ENCODE data around the gene PCSK2. TPM values are rescaled to one million over a fixed set of nuclear protein-coding genes. Genes with fewer than 3 reads are reported as not detected.

PCSK2 gene
- total RNA-seq, 1 donor = not detected

DNA sequence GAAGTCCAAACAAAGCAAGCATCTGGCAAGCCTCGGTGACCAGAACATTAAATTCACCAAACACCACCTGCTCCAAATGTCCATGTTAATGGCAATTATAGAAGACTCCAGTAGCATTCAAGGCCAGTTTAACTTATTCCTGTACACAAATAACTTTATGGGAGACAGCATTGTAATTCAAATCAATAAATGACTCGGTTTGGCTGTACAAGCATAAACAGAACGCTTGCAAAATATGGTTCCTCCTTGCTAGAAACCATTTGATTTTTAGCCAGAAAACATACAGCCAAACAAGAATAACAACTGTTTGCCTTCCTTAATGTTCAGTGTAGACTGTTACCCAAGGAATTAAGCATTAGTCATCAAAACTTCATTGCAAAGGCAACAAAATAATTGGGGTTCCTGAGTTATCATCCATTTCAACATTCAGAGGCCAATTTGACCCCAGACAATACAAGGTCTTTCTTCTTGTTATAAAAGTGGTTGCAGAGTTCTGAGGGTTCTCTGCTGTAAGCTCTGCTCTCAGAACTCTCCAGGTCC lies 179.3 kb downstream of the PCSK2 start:
- H3K4me3 ChIP-seq (ENCODE audit: insufficient read depth, low read length) = no peak overlapping the region
- H3K4me2 ChIP-seq (ENCODE audit: insufficient read depth, low read length) = no peak overlapping the region
- H3K4me1 ChIP-seq (ENCODE audit: insufficient read depth, low read length) = no peaks in the 10 kb centered on the region
- peaks cover 15% of the 10 kb centered on the region for H3K27me3 ChIP-seq (ENCODE audit: insufficient read depth, low read length)
- H2AFZ ChIP-seq (ENCODE audit: low read length) = no peak overlapping the region
- H3K27ac ChIP-seq (ENCODE audit: low read depth, low read length) = no peak overlapping the region
- no peak for DNase-seq (ENCODE audit: insufficient read length, low spot score, missing footprints)
- H3K36me3 ChIP-seq (ENCODE audit: insufficient read depth, low read length) = no peaks in the 10 kb centered on the region
- TF ChIP-seq, protein P1, sequence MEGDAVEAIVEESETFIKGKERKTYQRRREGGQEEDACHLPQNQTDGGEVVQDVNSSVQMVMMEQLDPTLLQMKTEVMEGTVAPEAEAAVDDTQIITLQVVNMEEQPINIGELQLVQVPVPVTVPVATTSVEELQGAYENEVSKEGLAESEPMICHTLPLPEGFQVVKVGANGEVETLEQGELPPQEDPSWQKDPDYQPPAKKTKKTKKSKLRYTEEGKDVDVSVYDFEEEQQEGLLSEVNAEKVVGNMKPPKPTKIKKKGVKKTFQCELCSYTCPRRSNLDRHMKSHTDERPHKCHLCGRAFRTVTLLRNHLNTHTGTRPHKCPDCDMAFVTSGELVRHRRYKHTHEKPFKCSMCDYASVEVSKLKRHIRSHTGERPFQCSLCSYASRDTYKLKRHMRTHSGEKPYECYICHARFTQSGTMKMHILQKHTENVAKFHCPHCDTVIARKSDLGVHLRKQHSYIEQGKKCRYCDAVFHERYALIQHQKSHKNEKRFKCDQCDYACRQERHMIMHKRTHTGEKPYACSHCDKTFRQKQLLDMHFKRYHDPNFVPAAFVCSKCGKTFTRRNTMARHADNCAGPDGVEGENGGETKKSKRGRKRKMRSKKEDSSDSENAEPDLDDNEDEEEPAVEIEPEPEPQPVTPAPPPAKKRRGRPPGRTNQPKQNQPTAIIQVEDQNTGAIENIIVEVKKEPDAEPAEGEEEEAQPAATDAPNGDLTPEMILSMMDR (IDR thresholded peaks at IDR 0.05; ENCODE audit: extremely low read depth, low read depth, low read length) = no peak
- H3K9me3 ChIP-seq (ENCODE audit: low read depth, low read length) = no peaks in the 10 kb centered on the region
- no peaks in the 10 kb centered on the region for H3K79me2 ChIP-seq (ENCODE audit: insufficient read depth, low read length)
- no peaks in the 10 kb centered on the region for H4K20me1 ChIP-seq (ENCODE audit: insufficient read depth, low read length)

GRCh38 chr20:17407550-17407949 lies 180.7 kb downstream of the PCSK2 start:
- no peak for DNase-seq (ENCODE audit: insufficient read length, low spot score, missing footprints)
- Histone ChIP-seq H3K36me3 (ENCODE audit: insufficient read depth, low read length) (no peaks in the 10 kb centered on the region), H4K20me1 (ENCODE audit: insufficient read depth, low read length) (no peaks in the 10 kb centered on the region), H3K27ac (ENCODE audit: low read depth, low read length) (no peak overlapping the region), H3K9me3 (ENCODE audit: low read depth, low read length) (no peaks in the 10 kb centered on the region), H3K4me3 (ENCODE audit: insufficient read depth, low read length) (no peak overlapping the region), H3K4me1 (ENCODE audit: insufficient read depth, low read length) (no peaks in the 10 kb centered on the region), H3K79me2 (ENCODE audit: insufficient read depth, low read length) (no peaks in the 10 kb centered on the region), H3K4me2 (ENCODE audit: insufficient read depth, low read length) (no peak overlapping the region), H3K27me3 (ENCODE audit: insufficient read depth, low read length) (peaks cover 15% of the 10 kb centered on the region), H2AFZ (ENCODE audit: low read length) (no peak overlapping the region)
- TF ChIP-seq, protein P1 (IDR thresholded peaks at IDR 0.05; ENCODE audit: extremely low read depth, low read depth, low read length) = no peak

DNA sequence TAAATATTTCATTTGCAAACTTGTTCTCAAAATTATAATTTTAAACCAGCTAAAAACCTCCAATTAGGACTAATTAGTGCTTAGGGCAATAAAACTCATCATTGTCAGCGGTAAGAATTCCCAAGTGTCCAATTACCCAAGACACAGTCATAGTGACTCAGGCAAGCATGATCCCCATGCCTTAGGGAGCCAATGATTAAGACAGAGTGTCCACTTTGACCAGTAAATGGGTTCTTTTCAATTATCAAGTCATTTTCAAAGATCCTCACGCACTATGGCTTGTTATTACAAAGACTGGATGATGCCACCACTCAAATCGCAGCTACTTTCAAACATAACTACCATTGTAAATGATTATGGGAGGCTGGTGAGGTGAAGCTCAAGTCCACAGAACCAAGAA lies 190.4 kb downstream of the PCSK2 start:
- no peaks in the 10 kb centered on the region for H3K79me2 ChIP-seq (ENCODE audit: insufficient read depth, low read length)
- no peak overlapping the region for H2AFZ ChIP-seq (ENCODE audit: low read length)
- no peak overlapping the region for H3K4me2 ChIP-seq (ENCODE audit: insufficient read depth, low read length)
- H3K9me3 ChIP-seq (ENCODE audit: low read depth, low read length) = no peaks in the 10 kb centered on the region
- H3K4me3 ChIP-seq (ENCODE audit: insufficient read depth, low read length) = no peak overlapping the region
- H3K27ac ChIP-seq (ENCODE audit: low read depth, low read length) = no peak overlapping the region
- H3K4me1 ChIP-seq (ENCODE audit: insufficient read depth, low read length) = no peaks in the 10 kb centered on the region
- H4K20me1 ChIP-seq (ENCODE audit: insufficient read depth, low read length) = no peaks in the 10 kb centered on the region
- no peaks in the 10 kb centered on the region for H3K36me3 ChIP-seq (ENCODE audit: insufficient read depth, low read length)
- TF ChIP-seq, protein P1 (IDR thresholded peaks at IDR 0.05; ENCODE audit: extremely low read depth, low read depth, low read length) = no peak
- peaks cover 2% of the 10 kb centered on the region for H3K27me3 ChIP-seq (ENCODE audit: insufficient read depth, low read length)
- DNase-seq (ENCODE audit: insufficient read length, low spot score, missing footprints) = no peak

- Histone ChIP-seq H3K4me2 (ENCODE audit: insufficient read depth, low read length) (no peak overlapping the region), H3K79me2 (ENCODE audit: insufficient read depth, low read length) (no peaks in the 10 kb centered on the region), H3K4me3 (ENCODE audit: insufficient read depth, low read length) (no peak overlapping the region), H3K27ac (ENCODE audit: low read depth, low read length) (no peak overlapping the region), H4K20me1 (ENCODE audit: insufficient read depth, low read length) (no peaks in the 10 kb centered on the region), H3K36me3 (ENCODE audit: insufficient read depth, low read length) (no peaks in the 10 kb centered on the region), H3K27me3 (ENCODE audit: insufficient read depth, low read length) (peaks cover 2% of the 10 kb centered on the region), H2AFZ (ENCODE audit: low read length) (no peak overlapping the region), H3K9me3 (ENCODE audit: low read depth, low read length) (no peaks in the 10 kb centered on the region), H3K4me1 (ENCODE audit: insufficient read depth, low read length) (no peaks in the 10 kb centered on the region)
- no peak for DNase-seq (ENCODE audit: insufficient read length, low spot score, missing footprints)
- TF ChIP-seq, protein P1 (IDR thresholded peaks at IDR 0.05; ENCODE audit: extremely low read depth, low read depth, low read length) = no peak
Observed at GRCh38 chr20:17418737-17419136, 191.9 kb downstream of the PCSK2 start.

Measured in osteoblast (primary cell).